Measurements from ENCODE around the gene SYCP1.
"Not testable (repeated sequence)": the region's sequence is repeated elsewhere in the genome, so short reads cannot be mapped to it uniquely, and the experiment has no call there.

Gene SYCP1

DNA sequence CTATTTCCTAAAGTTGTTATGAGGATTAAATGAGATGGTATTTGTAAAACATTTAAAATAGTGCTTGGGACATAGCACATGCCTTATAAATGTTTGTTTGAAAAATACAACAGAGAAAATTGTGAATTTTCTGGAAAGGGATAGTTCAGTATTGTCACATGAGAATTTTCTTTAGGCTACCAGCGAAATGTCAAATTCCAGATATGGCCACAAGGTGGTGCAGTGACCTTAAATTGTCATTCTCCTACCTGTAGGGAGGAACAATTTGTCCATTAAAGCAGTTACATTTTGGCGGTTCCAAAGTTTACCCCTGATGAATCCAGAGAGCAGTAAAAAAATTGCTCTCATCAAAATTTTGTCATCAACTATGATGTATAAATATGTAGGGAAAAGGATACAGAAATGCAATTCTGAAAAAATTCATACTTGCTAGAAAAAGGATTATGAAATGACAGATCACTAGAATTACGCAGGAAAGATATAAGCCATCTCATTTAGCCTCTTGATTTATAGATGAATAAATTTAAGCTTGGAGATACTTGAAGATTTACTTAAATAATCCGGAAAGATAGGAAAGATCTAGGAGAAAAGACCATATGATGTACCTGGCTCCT lies 124.7 kb downstream of the SYCP1 start:
- peak; percentile 56 for DNase-seq

- no peak for DNase-seq
These were observed 127.6 kb downstream of the SYCP1 start for GRCh38 chr1:114982251-114982650.

DNA sequence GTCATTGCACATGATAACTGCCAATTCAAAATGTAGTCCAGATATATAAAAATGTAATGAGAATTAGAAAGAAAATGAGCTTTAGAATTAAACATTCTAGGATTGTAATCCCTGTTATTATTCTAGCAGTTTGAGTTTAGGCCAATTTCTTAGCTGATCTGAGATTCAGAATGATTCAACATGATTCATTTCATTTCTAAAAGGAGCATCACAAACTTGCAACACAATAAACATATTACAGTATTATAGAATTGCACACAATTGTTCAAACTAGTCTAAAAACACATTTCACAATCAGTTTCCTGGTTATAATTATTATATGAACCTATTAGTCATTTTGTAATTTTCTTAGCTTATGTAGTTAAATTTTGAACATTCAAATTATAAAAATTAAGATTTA lies 131.6 kb downstream of the SYCP1 start:
- DNase-seq = no peak

- DNase-seq = no peak
These were observed 133.4 kb downstream of the SYCP1 start for GRCh38 chr1:114988095-114988494.

DNA sequence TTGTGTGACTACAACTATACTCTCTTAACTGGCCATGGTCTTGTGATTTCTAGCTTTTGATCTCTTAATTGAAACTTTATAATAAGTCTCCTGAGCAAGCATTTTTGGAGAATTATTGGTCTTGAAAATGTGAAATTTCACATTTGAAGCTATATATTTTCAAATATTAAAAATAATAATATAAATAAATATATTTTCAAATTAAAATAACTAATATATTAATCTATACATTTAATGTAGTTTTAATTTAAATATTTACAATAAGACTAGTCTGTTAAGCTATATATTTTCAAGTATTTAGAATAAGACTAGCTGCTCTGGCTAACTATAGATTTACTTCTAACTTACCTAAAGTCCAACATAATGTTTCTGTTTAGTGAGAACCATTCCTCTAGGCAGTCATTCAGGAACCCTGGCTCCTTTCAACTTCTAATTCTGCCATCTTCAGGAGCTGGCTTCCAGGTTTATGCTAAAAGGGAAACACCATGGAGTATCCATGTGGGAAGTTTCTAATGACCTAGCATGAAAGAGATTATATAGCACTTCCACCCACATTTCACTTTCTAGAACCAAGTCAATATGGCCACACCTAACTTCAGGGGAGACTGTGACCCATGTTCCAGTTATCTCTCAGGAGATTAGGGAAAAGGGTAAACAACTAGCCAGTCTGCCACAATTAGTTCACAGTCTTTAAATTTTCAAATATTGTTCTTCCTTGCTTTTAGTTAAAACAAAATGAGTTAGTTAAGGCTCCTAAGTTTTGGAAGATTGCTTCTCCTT lies 143.0 kb downstream of the SYCP1 start:
- DNase-seq = no peak

GRCh38 chr1:115006191-115006590 lies 151.5 kb downstream of the SYCP1 start:
- DNase-seq = no peak

DNA sequence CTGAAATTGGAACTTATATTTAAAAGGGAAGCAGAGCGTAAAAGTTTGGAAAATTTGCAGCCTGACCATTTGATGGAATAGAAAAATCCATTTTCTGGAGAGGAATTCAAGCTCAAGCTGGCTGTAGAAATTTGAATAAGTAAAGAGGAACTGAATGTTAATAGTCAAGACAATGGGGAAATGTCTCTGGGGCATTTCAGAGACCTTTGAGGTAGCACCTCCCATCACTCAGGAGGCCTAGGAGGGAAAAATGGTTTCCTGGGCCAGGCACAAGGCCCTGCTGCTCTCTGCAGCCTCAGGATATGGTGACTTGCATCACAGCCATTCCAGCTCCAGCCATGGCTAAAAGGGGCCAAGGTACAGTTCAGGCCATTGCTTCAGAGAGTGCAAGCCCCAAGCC lies 157.3 kb downstream of the SYCP1 start:
- no peak for DNase-seq

DNA sequence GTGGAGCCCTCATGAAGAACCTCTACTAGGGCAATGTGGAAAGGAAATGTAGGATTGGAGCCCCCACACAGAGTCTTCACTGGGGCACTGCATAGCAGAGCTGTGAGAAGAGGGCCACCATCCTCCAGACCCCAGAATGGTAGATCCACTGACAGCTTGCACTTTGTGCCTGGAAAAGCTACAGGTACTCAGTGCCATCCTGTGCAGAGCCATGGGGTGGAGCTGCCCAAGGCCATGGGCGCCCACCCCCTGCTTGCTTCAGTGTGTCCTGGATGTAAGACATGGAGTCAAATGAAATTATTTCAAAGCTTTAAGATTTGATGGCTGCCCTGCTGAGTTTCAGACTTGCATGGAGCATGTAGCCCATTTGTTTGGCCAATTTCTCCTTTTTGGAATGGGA lies 157.8 kb downstream of the SYCP1 start:
- no peak for DNase-seq

GRCh38 chr1:115013792-115014191 lies 159.1 kb downstream of the SYCP1 start:
- no peak for DNase-seq

DNA sequence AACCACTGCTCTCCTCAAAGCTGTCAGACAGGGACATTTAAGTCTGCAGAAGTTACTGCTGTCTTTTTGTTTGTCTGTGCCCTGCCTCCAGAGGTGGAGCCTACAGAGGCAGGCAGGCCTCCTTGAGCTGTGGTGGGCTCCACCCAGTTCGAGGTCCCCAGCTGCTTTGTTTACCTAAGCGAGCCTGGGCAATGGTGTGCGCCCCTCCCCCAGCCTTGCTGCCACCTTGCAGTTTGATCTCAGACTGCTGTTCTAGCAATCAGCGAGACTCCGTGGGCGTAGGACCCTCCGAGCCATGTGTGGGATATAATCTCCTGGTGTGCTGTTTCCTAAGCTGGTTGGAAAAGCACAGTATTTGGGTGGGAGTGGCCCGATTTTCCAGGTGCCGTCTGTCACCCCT lies 164.9 kb downstream of the SYCP1 start:
- DNase-seq = not testable (repeated sequence)

DNA sequence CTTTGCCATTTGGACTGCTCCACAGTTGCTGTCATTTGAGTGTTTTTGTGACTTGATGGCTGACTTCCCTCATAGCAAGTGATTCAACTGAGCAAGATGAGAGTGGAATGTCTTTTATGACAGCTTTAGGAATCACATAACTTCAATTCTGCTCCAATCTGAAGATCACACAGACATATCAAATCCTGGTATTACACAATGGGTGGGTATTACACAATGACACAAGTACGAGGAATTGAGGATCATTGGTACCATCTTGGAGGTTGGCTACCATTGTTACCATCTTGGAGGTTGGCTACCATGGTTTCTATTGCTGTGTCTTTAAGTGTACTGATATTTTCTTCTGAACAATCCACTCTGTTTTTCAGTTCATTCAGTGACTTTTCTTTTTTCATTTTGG lies 166.5 kb downstream of the SYCP1 start:
- no peak for DNase-seq

GRCh38 chr1:115023593-115023992 lies 168.9 kb downstream of the SYCP1 start:
- no peak for DNase-seq

DNA sequence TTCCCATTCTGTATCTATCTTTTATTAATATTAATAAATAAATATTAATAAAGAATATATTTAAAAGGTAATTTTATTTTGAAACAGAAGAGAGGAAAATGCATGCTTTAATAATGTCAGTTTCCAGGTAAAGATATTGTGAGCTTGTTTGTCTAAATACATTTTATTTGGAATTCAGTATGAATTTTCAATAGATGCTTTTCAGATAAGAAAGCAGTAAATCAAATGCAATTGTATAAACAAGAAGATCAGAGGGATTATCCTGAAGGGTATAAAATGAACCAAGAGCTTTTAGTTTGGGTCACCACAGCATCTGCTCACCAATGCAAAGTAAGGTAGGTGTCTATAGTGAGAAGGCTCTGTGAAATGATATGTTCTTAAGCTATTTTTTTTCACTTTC lies 174.9 kb downstream of the SYCP1 start, which contains the start of gene TSHB:
Gene TSHB, plus strand, starts transcription at position 301 of the 400 bp plus-strand sequence. CDS start 3,537 bp downstream, outside the sequence.
- DNase-seq = no peak

GRCh38 chr1:115031595-115031994 lies 176.9 kb downstream of the SYCP1 start:
- DNase-seq = no peak

GRCh38 chr1:115035652-115036051 lies 181.0 kb downstream of the SYCP1 start:
- DNase-seq = no peak

GRCh38 chr1:115036814-115037507 lies 182.3 kb downstream of the SYCP1 start:
- DNase-seq = no peak

DNA sequence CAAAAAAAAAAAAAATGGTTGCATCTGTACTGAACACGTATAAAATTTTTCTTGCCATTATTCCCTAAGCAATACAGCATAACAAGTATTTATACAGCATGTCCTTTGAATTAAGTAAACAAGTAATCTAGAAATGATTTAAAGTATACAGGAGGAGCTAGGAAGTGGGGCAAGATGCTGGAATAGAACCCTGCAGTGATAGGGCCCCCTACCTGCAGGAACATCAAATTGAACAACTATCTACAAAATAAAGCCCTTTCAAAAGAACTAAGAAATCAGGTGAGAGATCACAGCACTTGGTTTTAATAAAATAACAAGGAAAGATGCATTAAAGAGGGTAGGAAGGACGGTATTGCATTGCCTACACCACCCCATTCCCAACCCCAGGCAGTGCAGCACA lies 185.8 kb downstream of the SYCP1 start:
- DNase-seq = no peak

DNA sequence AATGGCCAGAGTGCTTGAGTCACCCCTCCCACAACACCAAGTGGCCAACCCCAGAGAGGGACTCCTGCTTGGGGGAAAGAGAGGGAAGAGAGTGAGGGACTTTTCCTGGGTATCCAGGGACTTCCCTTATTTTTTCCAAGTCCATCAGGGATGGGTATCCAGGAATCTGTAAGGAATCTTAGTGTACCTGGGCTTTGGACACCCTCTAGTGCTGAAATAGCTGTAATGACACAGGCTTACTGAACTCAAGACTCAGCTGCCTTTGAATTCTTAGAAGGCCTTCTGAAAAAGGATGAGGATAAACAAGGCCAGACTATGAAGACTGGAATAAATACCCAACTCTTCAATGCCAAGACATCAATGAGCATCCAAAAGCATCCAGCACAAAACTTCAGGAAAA lies 187.0 kb downstream of the SYCP1 start:
- DNase-seq = no peak

Data from stimulated activated naive CD4-positive, alpha-beta T cell treated with Interleukin-2 at 50 U/mL for 16 hours (primary cell).